IMR-90 (cell line): ENCODE results near the gene WDR70. TPM values are rescaled to one million over a fixed set of nuclear protein-coding genes. Genes with fewer than 3 reads are reported as not detected.

Experiments used
- ATAC-seq: fragments of 200-7000 bp; cut with Tn5 transposase; 2 replicates; pipeline ENCODE4 v1.9.1; 2020; ENCODE audit warnings: low read depth, mild to moderate bottlenecking, moderate library complexity
- BruUV-seq: library from RNA; stranded (reverse); fragments of 400-500 nt; replicated peaks from 2 replicates; lab custom pipeline; 2021; lab: Mats Ljungman, UMichigan
- CTCF ChIA-PET: fragments of 300-600 bp; formaldehyde crosslinking; extraction: SDS; loops from one replicate; lab custom pipeline; 2021; ENCODE audit warnings: antibody characterized with exemption; lab: Yijun Ruan, JAX
- POLR2A ChIA-PET: fragments of 300-600 bp; sonication (Branson Sonifier 250); formaldehyde crosslinking; loops from one replicate; lab custom pipeline; 2022; ENCODE audit warnings: antibody characterized with exemption; ENCODE audit not compliant: unreplicated experiment; lab: Charles Lee
- DNase-seq: peaks from one replicate; pipeline ENCODE4 v3.0.0; 2013
- H2AFZ ChIP-seq: replicated peaks from 2 replicates; pipeline ENCODE3; 2013; ENCODE audit warnings: low read length, mild to moderate bottlenecking; ENCODE audit not compliant: poor library complexity
- H2AK5ac ChIP-seq: 2 replicates; pipeline ENCODE4 v1.6.1; 2013; ENCODE audit warnings: low read depth, low read length, inconsistent platforms
- H2AK9ac ChIP-seq: replicated peaks from 2 replicates; pipeline ENCODE3; 2013; ENCODE audit warnings: mild to moderate bottlenecking, low read depth, low read length, moderate library complexity; ENCODE audit not compliant: poor library complexity
- H2BK120ac ChIP-seq: 2 replicates; pipeline ENCODE4 v1.6.1; 2013; ENCODE audit warnings: low read depth, low read length, inconsistent platforms
- H2BK15ac ChIP-seq: 3 replicates; pipeline ENCODE4 v1.6.1; 2013; ENCODE audit warnings: low read depth, low read length, inconsistent platforms
- H2BK20ac ChIP-seq: 2 replicates; pipeline ENCODE4 v1.6.1; 2013; ENCODE audit warnings: low read depth, mild to moderate bottlenecking, inconsistent platforms, low read length, moderate library complexity
- H2BK5ac ChIP-seq: 2 replicates; pipeline ENCODE4 v1.6.1; 2013; ENCODE audit warnings: mild to moderate bottlenecking, low read depth, low read length, inconsistent platforms; ENCODE audit not compliant: poor library complexity, severe bottlenecking
- H3K14ac ChIP-seq: replicated peaks from 2 replicates; pipeline ENCODE4 v1.6.1; 2013; ENCODE audit warnings: low read depth, low read length, inconsistent platforms
- H3K18ac ChIP-seq: 2 replicates; pipeline ENCODE4 v1.6.1; 2013; ENCODE audit warnings: low read depth, low read length, control low read depth
- H3K23ac ChIP-seq: 2 replicates; pipeline ENCODE4 v1.6.1; 2013; ENCODE audit warnings: low read depth, low read length, inconsistent platforms
- H3K27ac ChIP-seq: 2 replicates; pipeline ENCODE4 v1.5.1; 2013; ENCODE audit warnings: mild to moderate bottlenecking, control low read depth, low read length; ENCODE audit not compliant: insufficient read depth
- H3K27me3 ChIP-seq: 2 replicates; pipeline ENCODE4 v1.6.1; 2013; ENCODE audit warnings: low read length; ENCODE audit not compliant: control insufficient read depth, insufficient read depth
- H3K36me3 ChIP-seq: 2 replicates; pipeline ENCODE4 v1.6.1; 2013; ENCODE audit warnings: low read length, mixed read lengths; ENCODE audit not compliant: control insufficient read depth, insufficient read depth
- H3K4ac ChIP-seq: 2 replicates; pipeline ENCODE4 v1.6.1; 2013; ENCODE audit warnings: low read depth, low read length, inconsistent platforms
- H3K4me1 ChIP-seq: 2 replicates; pipeline ENCODE4 v1.6.1; 2013; ENCODE audit warnings: low read length, mixed read lengths; ENCODE audit not compliant: control insufficient read depth, insufficient read depth
- H3K4me2 ChIP-seq: 2 replicates; pipeline ENCODE4 v1.6.1; 2013; ENCODE audit warnings: low read depth, mild to moderate bottlenecking, control low read depth, low read length, moderate library complexity
- H3K4me3 ChIP-seq: 2 replicates; pipeline ENCODE4 v1.5.1; 2013; ENCODE audit warnings: low read depth, mild to moderate bottlenecking, control low read depth, low read length, moderate library complexity; ENCODE audit not compliant: insufficient read depth
- H3K56ac ChIP-seq: 2 replicates; pipeline ENCODE4 v1.6.1; 2013; ENCODE audit warnings: low read length, inconsistent platforms; ENCODE audit not compliant: insufficient read depth; ENCODE audit errors: extremely low read depth
- H3K79me1 ChIP-seq, 2 experiments: 2 replicates each; pipeline ENCODE4 v1.6.1; 2013; ENCODE audit warnings: low read length in 2 of 2, inconsistent platforms in 1 of 2, low read depth in 1 of 2
- H3K9ac ChIP-seq: 2 replicates; pipeline ENCODE4 v1.6.1; 2013; ENCODE audit warnings: low read depth, low read length, control low read depth
- H3K9me1 ChIP-seq: 2 replicates; pipeline ENCODE4 v1.6.1; 2013; ENCODE audit warnings: low read length, inconsistent platforms; ENCODE audit not compliant: insufficient read depth
- H3K9me3 ChIP-seq: 2 replicates; pipeline ENCODE4 v1.6.1; 2013; ENCODE audit warnings: low read length; ENCODE audit not compliant: control insufficient read depth, insufficient read depth
- H4K20me1 ChIP-seq: 2 replicates; pipeline ENCODE4 v1.6.1; 2013; ENCODE audit warnings: low read length, inconsistent platforms; ENCODE audit not compliant: insufficient read depth
- H4K5ac ChIP-seq: 2 replicates; pipeline ENCODE4 v1.6.1; 2013; ENCODE audit warnings: mild to moderate bottlenecking, low read depth, low read length, control low read depth
- H4K8ac ChIP-seq, 2 experiments: 2 replicates each; pipeline ENCODE4 v1.6.1; 2013; ENCODE audit warnings: low read depth in 2 of 2, low read length in 2 of 2, control low read depth in 1 of 2, inconsistent platforms in 1 of 2
- H4K91ac ChIP-seq: 2 replicates; pipeline ENCODE4 v1.6.1; 2013; ENCODE audit warnings: low read depth, low read length, inconsistent platforms; ENCODE audit not compliant: insufficient read depth
- MAZ ChIP-seq: IDR thresholded peaks from 2 replicates; pipeline ENCODE4 v1.6.1; 2012; ENCODE audit warnings: low read depth, mild to moderate bottlenecking, low read length, improper control_type of control experiment, moderate library complexity, borderline replicate concordance
- MXI1 ChIP-seq: IDR thresholded peaks from 2 replicates; pipeline ENCODE4 v1.6.1; 2012; ENCODE audit warnings: low read depth, mild to moderate bottlenecking, low read length, moderate library complexity, borderline replicate concordance
- NFE2L2 ChIP-seq: fragments of 150-350 bp; IDR thresholded peaks from 2 replicates; pipeline ENCODE4 v1.6.1; 2016; ENCODE audit warnings: low read depth, mild to moderate bottlenecking, low read length
- RCOR1 ChIP-seq: IDR thresholded peaks from 2 replicates; pipeline ENCODE4 v1.6.1; 2012; ENCODE audit warnings: mild to moderate bottlenecking, low read length, improper control_type of control experiment; ENCODE audit not compliant: insufficient replicate concordance
- USF2 ChIP-seq: fragments of 150-350 bp; IDR thresholded peaks from 2 replicates; pipeline ENCODE4 v1.6.1; 2017; ENCODE audit warnings: mild to moderate bottlenecking, antibody characterized with exemption, low read length, low read depth
- WGBS, 2 experiments: methylation state at CpG; one replicate each; pipeline versions ENCODE4 v1.1.5 to v1.1.7; 2013; ENCODE audit warnings: missing lambda C conversion rate in 2 of 2; ENCODE audit not compliant: insufficient read length in 1 of 2; ENCODE audit errors: extremely low coverage in 2 of 2; 5-methylcytosine and 5-hydroxymethylcytosine counted together
- dilution Hi-C: fragments of 300-500 bp; cut with HindIII; formaldehyde crosslinking; loops from one replicate; pipeline ENCODE4 v1.14.3; 2018; ENCODE audit warnings: low sequenced_read_pairs; ENCODE audit not compliant: unreplicated experiment
- in situ Hi-C: fragments of 300-500 bp; cut with MboI; formaldehyde crosslinking; loops from 3 replicates; pipeline ENCODE4 v1.14.3; 2019; ENCODE audit warnings: low sequenced_read_pairs, inconsistent platforms, mixed read lengths
- intact Hi-C: fragments of 100-400 bp; cut with micrococcal nuclease; formaldehyde crosslinking; loops from 2 replicates; pipeline ENCODE4 v1.10.0; 2022
- polyA plus RNA-seq, 3 experiments: library from polyadenylated mRNA; depleted of rRNA; stranded (reverse); fragments of >200 nt; gene quantifications; 2 replicates each; pipeline ENCODE4 v1.2.3, GENCODE V29; 2012; ENCODE audit warnings: low replicate concordance in 1 of 3
- total RNA-seq: library from RNA; depleted of rRNA; stranded (reverse); fragments of >200 nt; gene quantifications from 2 replicates; pipeline ENCODE4 v1.2.3, GENCODE V29; 2012

Gene WDR70
- total and polyA plus RNA-seq, 2 of the 4 experiments (the other 2 are of a cell fraction): 16.7 to 29.9 TPM

DNA sequence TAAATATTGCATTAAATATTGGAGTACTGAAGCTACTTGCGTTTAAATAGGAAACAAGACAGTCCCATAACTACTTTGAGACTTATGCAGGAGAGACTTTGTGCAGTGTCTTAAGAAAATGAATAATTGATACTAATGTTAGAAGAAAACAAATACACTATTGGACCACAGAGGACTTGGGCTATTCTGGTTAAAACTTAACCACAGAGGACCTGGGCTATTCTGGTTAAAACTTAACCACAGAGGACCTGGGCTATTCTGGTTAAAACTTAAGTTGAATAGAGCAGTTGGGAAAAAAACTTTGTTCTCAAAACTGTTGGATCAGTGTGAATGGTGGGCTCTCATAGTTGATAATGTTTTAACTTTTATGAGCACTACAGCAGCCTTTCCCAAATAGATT is 141.7 kb downstream of the WDR70 start:
- Histone ChIP-seq H4K5ac (no peak overlapping the region), H3K27me3 (no peaks in the 10 kb centered on the region), H3K14ac (no peak overlapping the region), H2AFZ (no peak overlapping the region), H2BK20ac (no peak overlapping the region), H4K20me1 (no peaks in the 10 kb centered on the region), H3K36me3 (peaks cover 2% of the 10 kb centered on the region; the same call in 1 of the 2 replicates), H3K56ac (no peak overlapping the region), H2BK120ac (no peak overlapping the region), H3K9me3 (no peaks in the 10 kb centered on the region), H3K9ac (no peak overlapping the region), H2BK5ac (no peak overlapping the region), H3K4me3 (no peak overlapping the region), H4K8ac (no peak overlapping the region), H2AK5ac (no peak overlapping the region), H3K18ac (no peak overlapping the region), H2BK15ac (no peak overlapping the region), H3K4ac (no peak overlapping the region), H3K23ac (no peak overlapping the region), H3K9me1 (no peaks in the 10 kb centered on the region), H3K4me1 (no peaks in the 10 kb centered on the region), H4K91ac (no peak overlapping the region), H3K27ac (no peak overlapping the region), H3K79me1 (no peaks in the 10 kb centered on the region), H2AK9ac (no peak overlapping the region), H3K4me2 (no peak overlapping the region)
- intact Hi-C loops (no loop called here), dilution Hi-C loops (no loop called here), in situ Hi-C loops (no loop called here)
- no TSS peak for BruUV-seq
- WGBS, 2 experiments: no CpG with 5 or more reads among the region's 1 CpG
- TF ChIP-seq MAZ (no peak), USF2 (no peak), NFE2L2 (no peak), RCOR1 (no peak), MXI1 (no peak)
- POLR2A ChIA-PET: no interaction called here
- no peak for DNase-seq
- no peak for ATAC-seq
- CTCF ChIA-PET: no interaction called here
